GM12878 (cell line): ENCODE results near the gene SLC6A16. TPM values are rescaled to one million over a fixed set of nuclear protein-coding genes. Genes with fewer than 3 reads are reported as not detected.

ENCODE experiments used
- ATAC-seq: fragments of 200-7000 bp; cut with Tn5 transposase; 3 replicates; pipeline ENCODE4 v1.9.1; 2020; ENCODE audit warnings: mild to moderate bottlenecking, moderate library complexity
- BruUV-seq: library from RNA; stranded (reverse); fragments of 400-500 nt; replicated peaks from 2 replicates; lab custom pipeline; 2021; lab: Mats Ljungman, UMichigan
- CTCF ChIA-PET: fragments of 300-600 bp; sonication (Branson Sonifier 250); formaldehyde crosslinking; extraction: SDS; loops from one replicate; lab custom pipeline; 2021; ENCODE audit warnings: inconsistent platforms; lab: Yijun Ruan, JAX
- POLR2A ChIA-PET: fragments of 350-600 bp; formaldehyde crosslinking; extraction: SDS; loops from one replicate; lab custom pipeline; 2021; ENCODE audit warnings: inconsistent platforms; lab: Charles Lee
- RAD21 ChIA-PET: fragments of 300-600 bp; sonication (Branson Sonifier 250); formaldehyde crosslinking; loops from one replicate; lab custom pipeline; 2023; ENCODE audit warnings: antibody characterized with exemption; ENCODE audit not compliant: unreplicated experiment; lab: Charles Lee
- SMC1A ChIA-PET: fragments of 300-600 bp; sonication (Branson Sonifier 250); formaldehyde crosslinking; loops from one replicate; lab custom pipeline; 2023; ENCODE audit not compliant: unreplicated experiment, uncharacterized antibody; lab: Charles Lee
- DNase-seq: peaks from one replicate; pipeline ENCODE4 v3.0.0-alpha.2; 2011; ENCODE audit warnings: low read depth, low spot score
- FAIRE-seq: peaks from 3 replicates; lab custom pipeline; 2011; peaks lifted over from hg19 to GRCh38; lab: Jason Lieb, UNC
- H2AFZ ChIP-seq: 2 replicates; pipeline ENCODE4 v1.6.0; 2011; ENCODE audit warnings: low read depth, low read length, control low read depth; ENCODE audit not compliant: control insufficient read depth
- H3K27ac ChIP-seq: 2 replicates; pipeline ENCODE4 v1.5.1; 2011; ENCODE audit warnings: control low read depth; ENCODE audit not compliant: control insufficient read depth, insufficient read depth
- H3K27me3 ChIP-seq, 2 experiments: replicated peaks in 1 of 2; 2 replicates each; pipeline versions ENCODE4 v1.6.0 to v1.6.1; 2011; ENCODE audit warnings: low read length in 1 of 2; ENCODE audit not compliant: control insufficient read depth in 2 of 2, insufficient read depth in 2 of 2
- H3K36me3 ChIP-seq, 2 experiments: 2 replicates each; pipeline ENCODE4 v1.5.1; 2011; ENCODE audit warnings: low read length in 1 of 2; ENCODE audit not compliant: control insufficient read depth in 2 of 2, insufficient read depth in 2 of 2
- H3K4me1 ChIP-seq: 2 replicates; pipeline ENCODE4 v1.6.1; 2011; ENCODE audit warnings: mild to moderate bottlenecking, low read length, moderate library complexity, mixed read lengths; ENCODE audit not compliant: control insufficient read depth, insufficient read depth
- H3K4me2 ChIP-seq: 2 replicates; pipeline ENCODE4 v1.6.0; 2011; ENCODE audit warnings: control low read depth; ENCODE audit not compliant: control insufficient read depth, insufficient read depth
- H3K4me3 ChIP-seq: fragments of 200-600 bp; sonication (generic); 2 replicates; pipeline ENCODE4 v1.5.1; 2016
- H3K79me2 ChIP-seq: 2 replicates; pipeline ENCODE4 v1.6.0; 2011; ENCODE audit warnings: low read length; ENCODE audit not compliant: control insufficient read depth, insufficient read depth
- H3K9ac ChIP-seq: 2 replicates; pipeline ENCODE4 v1.8.0; 2011; ENCODE audit warnings: low read length, control low read depth, mixed read lengths; ENCODE audit not compliant: control insufficient read depth, insufficient read depth
- H3K9me3 ChIP-seq: replicated peaks from 3 replicates; pipeline ENCODE4 v1.5.1; 2011; ENCODE audit warnings: mild to moderate bottlenecking, low read length; ENCODE audit not compliant: control insufficient read depth, insufficient read depth
- H4K20me1 ChIP-seq: 2 replicates; pipeline ENCODE4 v1.6.0; 2011; ENCODE audit not compliant: control insufficient read depth, insufficient read depth
- E2F8 ChIP-seq: fragments of 450-650 bp; IDR thresholded peaks from 2 replicates; pipeline ENCODE4 v1.6.1; 2018; ENCODE audit warnings: mild to moderate bottlenecking, low read depth, moderate library complexity; ENCODE audit not compliant: partially characterized antibody
- HDGF ChIP-seq: fragments of 450-650 bp; IDR thresholded peaks from 2 replicates; pipeline ENCODE4 v1.6.1; 2016; ENCODE audit warnings: antibody characterized with exemption
- MYB ChIP-seq: fragments of 150-350 bp; IDR thresholded peaks from 2 replicates; pipeline ENCODE4 v1.6.1; 2014; ENCODE audit warnings: mild to moderate bottlenecking, low read depth, low read length, borderline replicate concordance
- PKNOX1 ChIP-seq: fragments of 450-650 bp; IDR thresholded peaks from 2 replicates; pipeline ENCODE4 v1.6.1; 2016; ENCODE audit warnings: mild to moderate bottlenecking
- PML ChIP-seq: IDR thresholded peaks from 2 replicates; pipeline ENCODE4 v1.6.1; 2012; ENCODE audit warnings: low read length, inconsistent platforms
- WGBS: methylation state at CpG from one replicate; pipeline ENCODE4 v1.1.6; 2016; ENCODE audit warnings: low lambda C conversion rate; ENCODE audit not compliant: insufficient replicate concordance, insufficient coverage; ENCODE audit errors: missing lambda C conversion rate; 5-methylcytosine and 5-hydroxymethylcytosine counted together
- in situ Hi-C: fragments of 300-500 bp; cut with MboI; formaldehyde crosslinking; loops from 9 replicates; pipeline ENCODE4 v1.14.3; 2018; ENCODE audit warnings: mixed read lengths
- intact Hi-C: fragments of 100-400 bp; cut with micrococcal nuclease; formaldehyde crosslinking; loops from one replicate; pipeline ENCODE4 v1.14.2; 2022; ENCODE audit not compliant: unreplicated experiment
- polyA plus RNA-seq, 11 experiments: library from polyadenylated mRNA; depleted of rRNA in 4 of 11; unstranded in 6 of 11; stranded (reverse) in 5 of 11; fragments of >200 nt; fragmentation: Nextera tagmentation in 4 of 11; fragmentation: Illumina TruSeq in 1 of 11; extraction: Ambion mirVana in 4 of 11; extraction: Trizol in 1 of 11; gene quantifications; 1 replicate in 1 of 11; 2 replicates in 10 of 11; pipeline versions ENCODE4 v1.2.1 to v1.2.3, GENCODE V29; 2011 to 2016; ENCODE audit warnings: inconsistent platforms in 2 of 11, missing spikeins in 2 of 11, low read depth in 1 of 11
- total RNA-seq, 4 experiments: library from RNA; depleted of rRNA in 3 of 4; stranded (reverse); fragments of >200 nt in 3 of 4; fragmentation: Illumina TruSeq in 1 of 4; extraction: Trizol in 1 of 4; gene quantifications; 2 replicates each; pipeline versions ENCODE4 v1.2.1 to v1.2.3, GENCODE V29; 2013 to 2021

Gene SLC6A16
- total and polyA plus RNA-seq, 10 of the 15 experiments (the other 5 are each of a cell fraction or from before 2014, with no cell fraction given): 0.23 to 3.2 (median 0.54) TPM

DNA sequence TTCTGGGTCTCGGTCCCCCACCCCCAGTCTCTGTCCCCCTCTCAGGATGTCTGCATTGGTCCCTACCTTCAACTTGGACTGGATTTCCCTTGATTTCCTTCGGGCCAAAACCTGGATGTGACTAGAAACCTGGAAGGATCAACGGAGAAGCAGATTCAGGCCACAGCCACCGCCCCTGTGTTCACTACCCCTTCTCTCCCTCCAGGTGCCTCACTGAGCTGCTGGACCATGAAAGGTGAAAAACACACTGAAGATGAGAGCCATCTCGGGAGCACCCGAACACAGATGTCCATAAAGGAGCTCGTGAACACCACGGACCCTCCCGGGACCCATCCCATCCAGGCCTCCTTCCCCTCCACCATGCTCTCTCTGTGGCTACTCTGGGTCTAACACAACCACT is 32.2 kb upstream of the SLC6A16 start (continued):
- TF ChIP-seq E2F8 (no peak), PML (no peak), MYB (no peak)
- TF ChIP-seq, all 136 proteins: peak for 0

- H3K9me3 ChIP-seq: no peaks in the 10 kb centered on the region
- no peak overlapping the region for H3K4me3 ChIP-seq
- H3K4me2 ChIP-seq: no peak overlapping the region
- H3K4me1 ChIP-seq: no peaks in the 10 kb centered on the region; the same call in 1 of the 2 replicates
- no peak overlapping the region for H3K9ac ChIP-seq
- TF ChIP-seq HDGF (no peak), PKNOX1 (no peak)
- TF ChIP-seq, all 136 proteins: peak for 0
- Histone ChIP-seq H3K27ac (no peak overlapping the region), H3K79me2 (no peaks in the 10 kb centered on the region), H3K36me3 (no peaks in the 10 kb centered on the region), H2AFZ (no peak overlapping the region), H4K20me1 (no peaks in the 10 kb centered on the region), H3K27me3 (peaks cover 2% of the 10 kb centered on the region in 2 experiments; a peak in 3 of 4 replicates)
- intact Hi-C loops: no loop called here
- WGBS: 37% methylated on average over 7 of the region's 7 CpGs
- ATAC-seq (no peak), DNase-seq (no peak), FAIRE-seq (no peak)
- no TSS peak for BruUV-seq
- POLR2A ChIA-PET: interaction anchor here (0.6 kb wide), 2 partner anchors 63 to 205 kb away, joined by 4 to 5 read pairs; no protein-coding TSS in a partner anchor
- in situ Hi-C loops: no loop called here
- SMC1A ChIA-PET: no interaction called here
- CTCF ChIA-PET: no interaction called here
- RAD21 ChIA-PET: interaction anchor here (0.5 kb wide), 1 partner anchor 49 kb away, joined by 4 read pairs; no protein-coding TSS in a partner anchor
These were observed 31.4 kb upstream of the SLC6A16 start for GRCh38 chr19:49356382-49356781.
